RCC 7860 (cell line): ENCODE data around the gene KRT3.

Experiments
- DNase-seq: peaks from one replicate; pipeline ENCODE4 v3.0.0-alpha.2; 2015; ENCODE audit warnings: low spot score
- FAIRE-seq: peaks from 2 replicates; lab custom pipeline; 2012; peaks lifted over from hg19 to GRCh38; lab: Jason Lieb, UNC

The KRT3 gene

DNA sequence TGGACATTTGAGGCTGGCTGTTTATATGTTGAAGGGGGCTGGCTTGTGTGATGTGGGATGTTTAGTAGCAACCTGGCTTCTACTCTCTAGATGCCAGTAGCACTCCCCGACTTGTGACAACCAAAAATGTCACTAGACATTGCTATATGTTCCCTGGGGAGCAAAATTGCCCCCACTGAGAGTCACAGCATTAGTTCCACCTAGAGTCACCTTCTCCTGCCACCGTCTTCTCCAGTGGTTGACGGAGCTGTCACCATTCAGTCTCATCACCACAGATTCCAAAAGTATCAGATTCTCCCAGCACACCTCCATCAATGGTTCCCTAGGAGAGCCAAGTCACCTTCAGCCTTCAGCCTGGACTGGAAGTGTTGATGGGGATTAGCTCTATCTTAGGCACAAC, 11.0 kb downstream of the KRT3 start:
- no peak for FAIRE-seq

DNA sequence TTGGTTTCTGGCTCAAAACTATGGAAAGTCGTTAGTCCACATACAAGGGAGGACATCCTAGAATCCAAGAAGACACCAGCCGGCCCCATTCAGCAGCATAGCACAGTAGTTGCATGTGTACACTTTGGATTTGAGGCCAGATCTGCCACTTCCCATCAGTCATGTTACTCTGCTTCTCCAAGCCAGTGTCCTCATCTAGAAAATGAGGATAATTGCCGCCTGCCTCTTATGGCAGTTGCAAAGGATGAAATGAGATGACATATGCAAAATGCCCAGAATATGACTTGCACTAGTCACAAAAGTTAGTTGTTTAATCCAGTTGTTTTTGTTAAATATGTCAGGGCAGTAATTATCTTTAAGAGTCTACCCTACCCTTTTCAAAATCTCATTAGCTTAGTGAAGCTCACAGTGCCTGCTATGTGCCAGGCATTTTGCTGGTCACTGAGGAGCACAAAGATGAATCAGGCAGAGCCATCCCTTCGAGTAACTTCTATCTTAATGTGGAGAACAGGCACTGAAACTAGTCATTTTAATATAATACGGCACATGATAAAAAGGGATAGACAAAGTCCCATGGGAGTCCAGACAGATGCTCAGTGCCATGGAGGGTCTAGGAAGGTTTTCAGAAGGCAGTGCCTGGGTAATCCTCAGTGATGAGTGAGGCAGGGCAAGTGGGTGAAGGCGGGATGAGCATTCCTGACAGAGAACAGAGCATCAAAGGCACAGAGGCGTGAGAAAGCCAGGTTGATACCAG, 12.2 kb downstream of the KRT3 start:
- FAIRE-seq (no peak), DNase-seq (no peak)

More for the DNA sequence above, 11.0 kb downstream of the KRT3 start:
- DNase-seq = no peak

DNA sequence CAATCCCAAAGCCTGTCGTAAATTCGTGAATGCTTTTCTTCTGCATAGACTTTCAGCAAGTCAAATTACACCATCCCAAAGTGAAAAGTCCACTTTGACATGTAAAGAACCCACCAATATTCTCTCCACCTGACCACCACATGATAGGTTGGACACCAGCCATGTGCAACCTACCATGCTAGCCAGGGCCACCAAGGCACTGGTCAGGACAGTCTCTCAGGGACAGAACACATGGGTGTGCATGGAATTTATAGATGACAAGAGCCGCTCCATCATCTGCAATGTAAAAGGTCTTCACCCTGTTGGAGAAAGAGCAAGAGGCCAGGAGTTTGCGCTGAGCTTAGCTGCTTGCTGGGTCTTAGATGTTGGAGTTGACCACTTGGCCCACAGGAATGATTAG, 13.4 kb downstream of the KRT3 start:
- FAIRE-seq (no peak), DNase-seq (no peak)

DNA sequence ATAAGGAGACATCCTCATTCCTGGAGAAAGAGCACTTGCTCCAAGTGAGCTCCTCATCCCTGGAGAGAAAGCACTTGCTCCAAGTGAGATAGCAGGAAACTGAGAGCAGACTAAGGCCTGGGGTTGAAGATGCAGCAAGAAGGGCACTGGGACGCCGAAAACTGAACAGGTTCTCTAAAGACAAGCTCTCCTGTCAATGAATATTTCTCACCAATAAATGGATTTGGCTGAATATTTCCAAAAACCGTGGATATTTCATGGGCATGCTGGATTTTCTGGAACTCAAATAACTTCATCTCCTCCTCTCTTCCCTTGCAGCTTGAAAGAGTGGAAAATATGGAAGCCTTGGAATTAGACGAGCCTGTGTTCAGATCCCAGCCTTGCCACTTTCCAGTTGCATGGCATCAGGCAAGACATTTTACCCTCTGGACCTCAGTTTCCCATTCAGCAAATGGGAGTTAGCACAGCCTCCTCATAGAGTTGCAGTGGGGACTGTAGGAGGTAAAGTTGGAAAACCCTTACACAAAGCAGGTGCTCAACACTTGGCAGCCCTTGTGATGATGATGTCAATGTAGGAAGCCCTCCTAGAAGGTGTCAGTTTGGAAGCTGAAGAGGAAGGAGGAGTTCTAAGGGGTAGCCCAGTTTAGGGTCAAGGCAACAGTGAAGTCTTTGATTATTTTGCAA, 14.4 kb downstream of the KRT3 start:
- DNase-seq (no peak), FAIRE-seq (no peak)

DNA sequence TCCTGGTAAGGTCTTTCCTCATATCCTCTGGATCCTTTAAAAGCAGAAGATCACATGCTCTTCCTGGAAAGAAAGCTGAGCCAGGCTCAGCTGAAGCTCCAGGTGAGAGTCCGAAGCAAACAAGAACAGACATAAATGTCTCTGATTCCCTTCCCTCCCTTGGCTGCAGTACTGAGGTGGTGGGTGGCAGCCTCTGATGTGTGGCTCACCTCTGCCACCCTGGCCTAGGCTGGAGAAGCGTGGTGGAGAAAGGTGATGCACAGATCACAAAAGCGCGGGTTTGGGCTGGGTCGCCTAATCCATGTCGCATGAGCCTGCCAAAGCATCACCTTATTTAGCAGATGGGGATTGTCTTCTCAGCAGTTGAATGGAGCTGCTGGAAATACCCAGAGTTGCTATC, 16.0 kb downstream of the KRT3 start:
- no peak for FAIRE-seq

DNA sequence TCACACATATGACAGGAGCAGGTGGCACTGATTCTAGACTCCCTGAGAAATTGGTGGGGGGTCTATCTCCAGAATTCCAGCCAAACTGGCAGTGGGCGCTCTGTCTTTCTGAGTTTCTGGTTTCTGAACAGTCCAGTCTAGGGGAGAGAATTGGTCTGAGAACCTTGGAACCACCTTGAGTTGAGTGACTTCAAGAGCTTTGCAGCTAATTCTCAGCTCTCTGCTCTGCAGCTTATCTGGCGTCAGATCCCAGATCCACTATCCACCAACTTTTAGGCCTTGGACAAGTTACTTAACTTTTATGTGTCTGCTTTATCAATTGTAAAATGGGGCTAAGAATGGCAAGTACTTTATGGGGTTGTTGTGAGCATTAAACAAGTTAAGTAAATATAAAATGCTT, 17.1 kb downstream of the KRT3 start:
- no peak for DNase-seq
- no peak for FAIRE-seq

More for the DNA sequence above, 16.0 kb downstream of the KRT3 start:
- DNase-seq = no peak

DNA sequence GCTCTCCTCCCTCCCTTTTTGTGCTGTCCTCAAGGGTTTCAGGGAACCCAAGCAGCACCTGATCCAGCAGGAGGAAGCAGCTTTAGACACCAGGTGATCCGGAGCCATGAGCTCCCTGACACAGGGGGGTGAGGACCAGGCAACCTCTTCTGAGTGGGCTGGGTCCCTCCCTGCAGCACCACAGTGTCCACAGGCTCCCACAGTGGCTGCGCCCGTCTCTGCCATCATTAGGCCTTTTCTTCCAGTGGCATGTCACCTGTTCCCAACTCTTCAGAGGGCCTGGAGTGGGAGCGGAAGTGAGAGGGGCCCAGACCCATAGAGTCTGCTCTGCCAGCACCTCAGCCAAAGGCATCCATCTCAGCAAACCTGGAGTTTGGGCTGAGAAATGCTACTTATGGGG, 18.4 kb downstream of the KRT3 start:
- DNase-seq = no peak
- no peak for FAIRE-seq

DNA sequence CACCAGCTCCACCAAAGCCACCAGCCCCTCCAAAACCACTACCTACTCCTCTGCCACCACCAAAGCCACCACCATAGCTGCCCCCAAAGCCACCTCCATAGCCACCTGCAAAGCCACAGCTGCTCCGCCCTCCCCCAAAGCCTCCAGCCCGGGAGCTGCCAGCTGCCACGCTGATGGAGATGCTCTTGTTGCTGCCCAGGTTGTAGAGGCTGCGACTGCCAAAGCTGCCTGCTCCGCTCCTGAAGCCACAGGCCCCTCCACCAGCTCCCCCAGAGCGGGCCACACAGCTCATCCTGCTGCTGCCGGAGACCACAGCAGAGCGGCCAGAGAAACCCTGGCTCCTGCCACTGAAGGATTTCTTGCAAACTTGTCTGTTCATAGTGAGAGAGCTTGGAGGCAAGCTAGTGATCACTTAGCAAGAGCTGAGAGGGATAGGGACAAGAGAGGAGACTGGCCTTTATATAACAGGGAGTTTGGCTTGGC, 19.0 kb downstream of the KRT3 start, which contains the start of gene KRT76:
KRT76 (minus strand) TSS at position 433 of the 483 bp plus-strand sequence; CDS start at position 379, 54 bp downstream.
- no peak for DNase-seq
- no peak for FAIRE-seq

DNA sequence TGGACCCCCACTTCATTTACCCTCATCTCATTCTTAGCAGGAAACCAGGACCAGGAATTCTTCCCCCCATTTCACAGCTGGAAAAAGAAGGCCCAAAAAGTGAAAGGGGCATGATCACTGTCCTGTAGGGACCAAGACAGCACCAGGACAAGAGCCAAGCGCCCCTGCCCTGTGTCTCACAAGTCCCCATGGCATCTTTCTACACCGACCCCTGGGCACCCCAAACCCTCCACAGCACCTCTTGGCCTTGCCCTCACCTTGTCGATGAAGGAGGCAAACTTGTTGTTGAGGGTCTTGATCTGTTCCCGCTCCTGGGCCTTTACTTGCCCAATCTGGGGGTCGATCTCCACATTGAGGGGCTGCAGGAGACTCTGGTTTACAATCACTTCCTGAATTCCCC, 19.5 kb downstream of the KRT3 start:
- no peak for DNase-seq
- no peak for FAIRE-seq

DNA sequence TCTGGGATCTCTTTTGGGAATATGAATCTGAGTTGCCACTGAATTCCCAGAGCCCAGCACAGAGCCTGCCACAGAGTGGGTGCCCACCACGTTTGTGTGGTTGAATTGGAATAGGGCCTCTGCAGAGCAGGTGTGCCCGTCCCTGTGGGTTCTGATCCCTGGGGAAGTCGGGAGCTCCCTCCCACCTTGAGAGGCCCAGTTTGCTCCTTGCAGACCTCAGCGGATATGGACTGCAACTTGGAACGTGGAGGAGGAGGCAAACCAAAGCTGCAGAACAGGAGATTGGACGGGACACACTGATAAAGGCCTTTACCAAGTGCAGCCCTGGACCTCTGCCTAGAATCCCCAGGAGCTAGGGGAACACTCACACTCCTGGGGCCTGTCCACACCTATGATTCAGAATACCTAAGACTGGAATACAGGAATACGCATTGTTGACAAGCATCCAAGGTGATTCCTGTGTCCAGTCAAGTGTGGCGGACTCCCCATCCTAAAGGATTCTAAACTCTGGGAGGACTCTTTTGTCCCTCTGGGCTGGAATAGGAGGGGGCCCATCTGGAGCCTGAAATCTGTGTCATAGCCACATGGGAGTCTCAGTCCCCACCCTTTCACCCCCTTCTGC, 21.2 kb downstream of the KRT3 start:
- DNase-seq (peak; percentile 8), FAIRE-seq (no peak)

DNA sequence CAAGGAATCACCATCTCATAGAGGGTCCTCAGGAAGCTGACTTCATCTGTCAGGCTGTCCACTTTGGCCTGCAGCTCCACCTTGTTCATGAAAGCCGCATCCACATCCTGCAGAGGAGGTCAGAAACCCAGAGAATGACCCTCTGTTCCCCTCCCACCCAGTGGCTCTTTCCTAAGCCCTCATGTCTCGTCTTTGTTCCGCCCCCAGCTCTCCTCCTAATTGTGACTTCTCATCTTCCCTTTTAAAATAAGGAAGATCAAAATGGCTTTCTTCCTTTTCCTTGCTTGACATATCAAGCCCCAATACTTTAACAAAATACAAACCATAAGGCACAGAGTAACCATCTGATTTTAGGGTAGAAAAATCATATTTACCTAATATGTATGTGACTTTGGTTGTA, 23.1 kb downstream of the KRT3 start:
- DNase-seq = no peak
- no peak for FAIRE-seq

DNA sequence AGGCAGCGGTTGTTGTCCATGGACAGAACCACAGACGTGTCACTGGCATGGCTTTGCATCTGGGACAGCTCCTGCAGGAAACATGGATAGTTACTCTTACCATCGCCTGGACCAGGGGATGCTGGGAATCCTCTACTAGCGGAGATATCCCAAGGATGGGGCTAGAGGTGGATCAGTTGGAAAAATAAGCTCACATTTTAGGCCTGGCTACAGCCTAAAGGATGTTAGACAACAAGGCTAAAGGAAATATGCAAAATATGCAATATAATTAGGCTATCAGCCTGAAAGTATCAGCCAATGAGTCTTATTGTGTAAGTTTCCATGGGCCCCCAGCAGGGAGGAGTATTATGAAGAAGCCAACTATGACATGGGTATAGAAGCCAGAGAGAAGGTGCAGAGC, 23.7 kb downstream of the KRT3 start:
- no peak for FAIRE-seq
- no peak for DNase-seq

DNA sequence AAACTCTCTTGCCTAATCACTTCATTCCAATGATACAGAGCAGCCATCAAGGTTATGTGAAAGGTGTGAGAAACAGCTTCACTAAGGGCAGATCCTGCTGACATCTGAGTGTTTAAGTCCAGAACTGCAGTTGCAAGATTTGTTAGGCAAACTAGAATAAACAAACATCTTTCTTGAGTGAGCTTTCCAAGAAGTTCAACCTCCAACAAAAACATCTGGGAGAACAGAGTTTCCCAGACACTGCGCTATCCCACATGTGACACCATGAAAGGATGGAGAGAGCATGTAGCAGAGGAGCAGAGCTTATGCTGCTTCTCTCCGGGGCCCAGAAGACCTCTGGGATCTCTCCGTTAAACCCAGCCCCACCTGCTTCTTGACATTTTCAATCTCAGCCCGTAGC, 24.4 kb downstream of the KRT3 start:
- DNase-seq (no peak), FAIRE-seq (no peak)

DNA sequence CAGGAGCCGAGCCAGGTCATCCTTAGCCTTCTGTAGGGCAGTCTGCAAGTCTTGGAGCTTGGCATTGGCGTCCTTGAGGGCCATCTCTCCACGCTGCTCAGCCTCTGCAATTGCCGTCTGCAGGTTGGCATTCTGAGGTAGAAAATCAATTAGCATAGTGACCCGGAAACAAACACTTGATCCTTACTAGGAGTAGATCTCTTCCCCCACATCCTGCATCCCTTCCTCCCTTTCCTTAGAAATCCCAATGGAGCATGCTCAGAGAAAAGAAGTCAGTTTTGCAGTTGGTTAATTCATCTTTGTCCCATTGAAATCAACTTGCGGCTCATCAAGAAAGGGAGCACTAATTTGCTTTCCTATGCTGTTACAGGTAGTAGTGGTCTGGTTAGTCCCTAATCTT, 24.8 kb downstream of the KRT3 start:
- no peak for FAIRE-seq

DNA sequence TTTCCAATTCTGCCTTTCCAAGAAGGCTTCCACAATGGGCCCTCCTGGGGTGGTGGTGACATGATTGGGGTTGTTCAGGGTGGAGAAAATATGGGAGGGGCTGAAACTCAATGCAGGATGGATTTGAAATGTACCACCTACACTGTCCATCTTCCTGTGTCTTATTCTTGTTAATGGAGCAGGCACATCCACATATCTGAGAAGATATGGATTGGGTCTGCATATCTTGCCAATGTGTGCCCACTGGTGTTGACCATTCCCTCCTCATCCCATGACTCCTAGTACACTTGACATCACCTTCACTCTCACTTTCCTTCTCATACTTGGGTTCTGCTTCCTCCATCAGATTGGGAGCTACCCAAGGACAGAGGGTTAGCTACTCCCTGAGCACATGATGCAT, 26.0 kb downstream of the KRT3 start:
- DNase-seq (no peak), FAIRE-seq (no peak)

More for the DNA sequence above, 24.8 kb downstream of the KRT3 start:
- no peak for DNase-seq

DNA sequence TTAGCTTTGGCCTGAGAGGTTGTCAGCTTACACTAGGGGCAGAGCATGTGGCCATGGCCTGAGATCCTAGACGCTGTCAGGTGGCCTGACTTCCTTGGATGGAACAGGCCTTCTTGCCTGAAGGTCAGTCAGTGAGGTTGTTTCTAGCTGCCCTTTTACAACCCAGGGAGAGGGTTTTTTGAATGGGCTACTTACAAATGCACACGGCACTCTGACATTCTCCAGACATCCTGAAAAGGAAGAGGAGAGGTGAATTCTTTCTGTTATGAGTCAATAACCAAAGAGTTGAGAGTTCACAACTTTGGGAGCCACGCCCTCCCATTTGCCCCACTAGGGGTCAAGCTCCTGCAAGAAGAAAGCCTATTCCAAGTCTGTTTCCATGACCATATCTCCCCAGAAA, 26.6 kb downstream of the KRT3 start:
- no peak for FAIRE-seq
- DNase-seq = no peak

DNA sequence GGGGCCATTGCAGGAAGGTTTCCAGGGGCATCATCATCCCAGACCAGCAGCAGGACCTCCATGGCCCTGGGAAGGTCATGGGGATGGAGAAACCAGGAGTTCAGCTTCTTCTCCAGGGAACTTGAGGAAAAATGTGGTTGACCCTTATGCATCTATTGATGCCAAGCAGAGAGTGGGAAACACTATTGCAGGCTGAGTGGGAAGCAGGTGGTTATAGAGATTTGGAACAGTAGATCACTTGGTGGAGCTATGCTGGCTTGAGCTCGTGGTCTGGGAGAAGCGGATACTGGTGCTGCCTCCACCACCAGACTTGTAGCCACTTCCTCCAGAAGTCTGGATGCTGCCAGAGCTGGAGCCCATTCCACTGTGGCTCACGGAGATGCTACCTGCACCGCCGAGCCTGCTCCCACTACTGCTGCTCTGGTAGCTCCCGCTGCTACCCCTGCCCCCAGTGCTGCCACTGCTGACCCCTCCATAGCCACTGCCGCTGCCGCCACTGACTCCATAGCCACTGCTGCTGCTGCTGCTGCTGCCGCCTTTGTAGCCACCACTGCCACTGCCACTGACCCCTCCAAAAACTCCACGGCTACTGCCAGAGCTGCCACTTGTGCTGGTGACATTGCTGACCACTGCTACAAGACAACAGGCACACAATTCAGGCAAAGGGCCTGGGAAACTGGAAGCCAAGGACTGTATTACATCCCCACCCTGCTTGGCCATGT, 27.3 kb downstream of the KRT3 start:
- FAIRE-seq = no peak

DNA sequence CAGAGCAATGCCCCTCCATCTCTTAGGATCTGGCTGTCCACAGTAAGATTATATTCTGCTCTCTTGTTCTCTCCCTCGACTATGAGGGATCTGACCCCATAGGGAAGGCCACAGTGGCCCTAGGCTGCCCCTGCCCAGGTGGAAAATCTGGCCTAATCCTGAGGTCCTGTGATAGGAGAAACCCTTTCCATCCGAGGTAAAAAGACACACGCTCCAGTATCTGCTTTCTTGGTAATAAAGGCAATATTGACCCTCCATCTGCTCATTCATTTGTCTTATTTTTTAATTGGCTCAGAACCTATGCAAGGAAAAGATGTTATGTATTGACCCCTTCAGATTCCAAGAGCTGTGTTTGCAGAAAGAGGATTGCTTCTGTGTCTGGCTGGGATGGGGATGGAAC, 28.5 kb downstream of the KRT3 start:
- no peak for DNase-seq
- no peak for FAIRE-seq

More for the DNA sequence above, 27.3 kb downstream of the KRT3 start:
- DNase-seq = no peak

DNA sequence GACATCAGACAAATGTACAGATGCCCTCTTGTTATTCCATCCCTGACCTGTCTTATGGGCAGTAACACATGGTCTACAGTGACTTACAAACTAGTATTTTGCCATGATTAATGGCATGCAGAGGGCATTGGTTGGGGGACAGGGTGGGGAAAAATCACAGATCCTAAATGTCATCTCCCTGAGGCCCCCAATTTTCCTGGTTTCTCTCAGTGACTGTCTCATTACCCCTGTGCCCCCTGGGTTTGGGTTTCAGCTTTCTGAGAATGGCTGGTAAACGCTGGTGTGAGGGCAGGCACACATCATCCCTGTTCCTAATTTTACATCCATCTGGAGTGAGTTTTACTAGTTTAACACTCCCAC, 28.9 kb downstream of the KRT3 start:
- no peak for FAIRE-seq

DNA sequence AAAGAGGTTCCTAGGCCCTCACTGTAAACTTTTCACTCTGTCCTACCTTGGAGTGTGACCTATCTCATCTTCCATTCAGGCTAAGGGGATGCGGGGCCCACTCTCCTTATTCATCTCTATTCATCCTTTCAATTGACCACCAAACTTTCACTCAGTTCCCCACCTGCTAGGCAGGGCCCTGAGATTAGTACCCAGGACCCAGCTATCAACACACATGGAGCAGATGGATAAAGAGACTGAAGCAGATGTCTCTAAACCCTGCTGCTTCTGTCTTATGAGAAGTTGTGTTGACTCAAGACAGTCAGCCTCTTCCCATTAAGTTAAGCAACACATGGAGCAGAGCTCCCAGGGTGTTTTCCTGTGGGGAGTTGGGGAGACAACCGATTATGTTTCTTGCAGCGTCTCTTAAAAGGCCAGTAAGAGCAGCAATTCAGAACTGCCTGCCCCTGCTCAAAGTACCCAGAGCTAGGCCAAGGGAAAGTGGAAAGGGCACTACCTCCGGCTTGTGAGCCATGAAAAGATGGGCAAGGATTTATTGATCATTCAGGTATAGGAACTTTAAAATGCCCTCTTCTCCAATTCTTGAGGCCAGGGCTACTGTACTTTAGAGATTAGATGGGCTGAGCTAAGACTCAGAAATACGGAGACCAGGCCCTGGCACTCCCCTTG, 29.4 kb downstream of the KRT3 start:
- DNase-seq (no peak), FAIRE-seq (no peak)

More for the DNA sequence above, 28.9 kb downstream of the KRT3 start:
- DNase-seq = no peak

DNA sequence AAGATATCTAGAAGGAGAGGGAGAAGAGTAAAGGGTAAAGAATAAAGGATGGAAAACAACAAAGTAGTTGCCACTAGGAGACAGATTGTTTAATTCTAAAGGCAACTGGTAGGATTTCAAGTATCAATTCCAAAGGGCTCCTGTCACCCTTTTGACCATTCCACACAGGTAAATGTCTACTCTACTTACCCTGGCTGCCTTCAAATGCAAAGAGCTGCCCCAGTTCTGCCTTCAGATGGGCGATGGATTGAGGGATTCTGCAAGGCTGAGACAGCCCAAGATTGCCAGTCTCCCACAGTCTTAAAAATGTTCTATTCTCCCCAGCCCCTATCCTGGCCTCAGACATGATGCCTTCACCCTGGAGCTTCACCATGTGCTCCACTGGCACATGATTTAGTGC, 30.2 kb downstream of the KRT3 start:
- FAIRE-seq = no peak

More for the DNA sequence above, 30.2 kb downstream of the KRT3 start:
- no peak for DNase-seq
